Gastroesophageal sphincter (tissue), 4 donors: ENCODE results near the gene GPANK1. TPM values are rescaled to one million over a fixed set of nuclear protein-coding genes. Genes with fewer than 3 reads are reported as not detected.
"Not testable (repeated sequence)": the region's sequence is repeated elsewhere in the genome, so short reads cannot be mapped to it uniquely, and the experiment has no call there.

Experiments used
- ATAC-seq: fragments of 150-250 bp; one replicate; pipeline ENCODE4 v1.9.1; 2016; ENCODE audit warnings: mild to moderate bottlenecking, moderate library complexity
- H3K27ac ChIP-seq, 4 donors: fragments of 200-600 bp; sonication (generic) in 3 of 4; 1 replicate in 3 of 4; 2 replicates in 1 of 4; pipeline ENCODE4 v1.5.1; 2016 to 2019
- H3K27me3 ChIP-seq: fragments of 200-600 bp; sonication (generic); one replicate; pipeline ENCODE4 v1.5.1; 2019
- H3K36me3 ChIP-seq, 2 donors: fragments of 200-600 bp; sonication (generic); one replicate each; pipeline ENCODE4 v1.5.1; 2019; ENCODE audit warnings: control low read depth in 1 of 2
- H3K4me1 ChIP-seq, 3 donors: fragments of 200-600 bp; sonication (generic); 1 replicate in 2 of 3; 2 replicates in 1 of 3; pipeline ENCODE4 v1.5.1; 2016 to 2019; ENCODE audit warnings: control low read depth in 2 of 3
- H3K4me3 ChIP-seq, 2 donors: fragments of 200-600 bp; sonication (generic); one replicate each; pipeline ENCODE4 v1.5.1; 2019; ENCODE audit warnings: mild to moderate bottlenecking in 1 of 2, moderate library complexity in 1 of 2
- H3K9me3 ChIP-seq, 3 donors: fragments of 200-600 bp; sonication (generic); one replicate each; pipeline ENCODE4 v1.5.1; 2017 to 2019; ENCODE audit warnings: control low read depth in 2 of 3
- EP300 ChIP-seq: sonication (generic); formaldehyde crosslinking; IDR thresholded peaks from one replicate; pipeline ENCODE4 v1.6.1; 2017; ENCODE audit warnings: antibody characterized with exemption, mild to moderate bottlenecking
- POLR2A ChIP-seq, 2 donors: fragments of 450-650 bp; IDR thresholded peaks; one replicate each; pipeline ENCODE4 v1.6.1; 2017; ENCODE audit warnings: antibody characterized with exemption in 2 of 2, mild to moderate bottlenecking in 2 of 2, moderate library complexity in 1 of 2
- POLR2AphosphoS5 ChIP-seq: sonication (generic); formaldehyde crosslinking; IDR thresholded peaks from one replicate; pipeline ENCODE4 v1.6.1; 2017; ENCODE audit warnings: antibody characterized with exemption
- WGBS, 2 donors: methylation state at CpG; one replicate each; pipeline ENCODE4 v1.1.5; 2018; ENCODE audit warnings: low coverage in 1 of 2; 5-methylcytosine and 5-hydroxymethylcytosine counted together
- total RNA-seq, 4 donors: library from RNA; depleted of rRNA; stranded (reverse); fragments of >200 nt; gene quantifications; one replicate each; pipeline ENCODE4 v1.1.0, GENCODE V29; 2016
- TF ChIP-seq, protein P1 (sequence below), 4 experiments: fragments of 200-600 bp in 2 of 4; fragments of 450-650 bp in 2 of 4; sonication (generic) in 1 of 4; IDR thresholded peaks; one replicate each; pipeline ENCODE4 v1.5.1; 2017 to 2019; ENCODE audit warnings: antibody characterized with exemption in 4 of 4, mild to moderate bottlenecking in 2 of 4, moderate library complexity in 2 of 4

GPANK1 gene
- total RNA-seq, 4 donors from 2014 or later = 17.1 to 22.3 (median 17.9) TPM

DNA sequence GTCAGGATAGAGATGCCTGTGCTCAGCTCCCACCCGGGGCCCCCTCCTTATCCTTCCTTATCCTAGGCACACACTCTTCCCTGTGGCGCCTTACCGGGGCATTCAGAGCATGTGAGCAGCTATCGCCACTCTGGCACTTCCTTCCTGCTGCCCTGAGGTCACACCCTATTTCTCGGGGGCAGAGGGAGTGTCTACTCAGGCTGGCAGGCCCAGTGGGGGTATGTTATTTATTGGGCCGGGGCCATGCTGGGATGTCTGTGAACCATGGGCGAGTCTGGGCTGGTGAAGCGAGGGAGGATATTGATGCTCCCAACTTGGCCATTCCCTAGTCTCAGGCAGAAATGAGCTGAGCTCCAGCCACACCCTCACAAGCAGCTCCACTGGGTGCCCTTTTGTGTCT, 46.4 kb upstream of the GPANK1 start:
- ATAC-seq = no peak
- peaks cover 8% of the 10 kb centered on the region for H3K27me3 ChIP-seq
- TF ChIP-seq POLR2AphosphoS5 (no peak), POLR2A (IDR thresholded peaks at IDR 0.05) (no peak), EP300 (no peak)
- TF ChIP-seq, protein P1, sequence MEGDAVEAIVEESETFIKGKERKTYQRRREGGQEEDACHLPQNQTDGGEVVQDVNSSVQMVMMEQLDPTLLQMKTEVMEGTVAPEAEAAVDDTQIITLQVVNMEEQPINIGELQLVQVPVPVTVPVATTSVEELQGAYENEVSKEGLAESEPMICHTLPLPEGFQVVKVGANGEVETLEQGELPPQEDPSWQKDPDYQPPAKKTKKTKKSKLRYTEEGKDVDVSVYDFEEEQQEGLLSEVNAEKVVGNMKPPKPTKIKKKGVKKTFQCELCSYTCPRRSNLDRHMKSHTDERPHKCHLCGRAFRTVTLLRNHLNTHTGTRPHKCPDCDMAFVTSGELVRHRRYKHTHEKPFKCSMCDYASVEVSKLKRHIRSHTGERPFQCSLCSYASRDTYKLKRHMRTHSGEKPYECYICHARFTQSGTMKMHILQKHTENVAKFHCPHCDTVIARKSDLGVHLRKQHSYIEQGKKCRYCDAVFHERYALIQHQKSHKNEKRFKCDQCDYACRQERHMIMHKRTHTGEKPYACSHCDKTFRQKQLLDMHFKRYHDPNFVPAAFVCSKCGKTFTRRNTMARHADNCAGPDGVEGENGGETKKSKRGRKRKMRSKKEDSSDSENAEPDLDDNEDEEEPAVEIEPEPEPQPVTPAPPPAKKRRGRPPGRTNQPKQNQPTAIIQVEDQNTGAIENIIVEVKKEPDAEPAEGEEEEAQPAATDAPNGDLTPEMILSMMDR (IDR thresholded peaks at IDR 0.05) = no peak
- 72 to 79% methylated on average over 4 of the region's 8 CpGs for WGBS, 2 donors
- H3K27ac ChIP-seq = no peak overlapping the region
- no peak overlapping the region for H3K4me3 ChIP-seq
- H3K4me1 ChIP-seq = no peaks in the 10 kb centered on the region
- H3K36me3 ChIP-seq = no peaks in the 10 kb centered on the region
- no peaks in the 10 kb centered on the region for H3K9me3 ChIP-seq

- no peaks in the 10 kb centered on the region for H3K9me3 ChIP-seq
- peaks cover 8% of the 10 kb centered on the region for H3K27me3 ChIP-seq
- H3K4me3 ChIP-seq = no peak overlapping the region
- ATAC-seq = no peak
- WGBS, 2 donors = 55 to 58% methylated on average over 1 of the region's 5 CpGs
- no peaks in the 10 kb centered on the region for H3K4me1 ChIP-seq
- TF ChIP-seq POLR2A (IDR thresholded peaks at IDR 0.05) (no peak), POLR2AphosphoS5 (no peak), EP300 (no peak)
- TF ChIP-seq, protein P1 (IDR thresholded peaks at IDR 0.05) = no peak
- no peak overlapping the region for H3K27ac ChIP-seq
- no peaks in the 10 kb centered on the region for H3K36me3 ChIP-seq
Measured at GRCh38 chr6:31710523-31711219, 45.9 kb upstream of the GPANK1 start.

GRCh38 chr6:31709157-31709556, 44.4 kb upstream of the GPANK1 start:
- not testable (repeated sequence) for H3K9me3 ChIP-seq, H3K27me3 ChIP-seq, ATAC-seq, H3K27ac ChIP-seq, H3K4me1 ChIP-seq, H3K36me3 ChIP-seq, H3K4me3 ChIP-seq
- 81% methylated on average over 5 of the region's 11 CpGs; no CpG with 5 or more reads in 1 of the 2 donors for WGBS, 2 donors

DNA sequence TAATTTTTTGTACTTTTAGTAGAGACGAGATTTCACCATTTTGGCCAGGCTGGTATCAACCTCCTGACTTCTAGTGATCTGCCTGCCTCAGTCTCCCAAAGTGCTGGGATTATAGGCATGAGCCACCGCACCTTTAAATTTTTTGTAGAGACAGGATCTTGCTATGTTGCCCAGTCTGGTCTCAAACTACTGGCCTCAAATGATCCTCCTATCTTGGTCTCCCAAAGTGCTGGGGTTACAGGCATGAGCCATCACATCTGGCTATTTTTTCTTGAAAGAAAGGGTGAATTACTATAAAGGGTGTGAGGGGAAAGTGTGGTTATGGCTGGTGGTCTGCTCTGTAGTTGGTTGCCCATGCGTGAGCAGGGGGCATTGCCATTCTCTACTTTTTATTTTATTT, 43.4 kb upstream of the GPANK1 start:
- WGBS, 2 donors = 83 to 96% methylated on average over 2 to 3 of the region's 3 CpGs
- no peak for TF ChIP-seq EP300
- no peak for TF ChIP-seq POLR2AphosphoS5
- no peak for TF ChIP-seq POLR2A (IDR thresholded peaks at IDR 0.05)
- TF ChIP-seq, protein P1 (IDR thresholded peaks at IDR 0.05) = no peak
- Histone ChIP-seq H3K36me3 (no peaks in the 10 kb centered on the region), H3K4me1 (peaks cover 0 to 7% (median 4%) of the 10 kb centered on the region in 3 donors), H3K27ac (no peak overlapping the region), H3K4me3 (no peak overlapping the region), H3K9me3 (no peaks in the 10 kb centered on the region), H3K27me3 (peaks cover 8% of the 10 kb centered on the region)
- no peak for ATAC-seq

DNA sequence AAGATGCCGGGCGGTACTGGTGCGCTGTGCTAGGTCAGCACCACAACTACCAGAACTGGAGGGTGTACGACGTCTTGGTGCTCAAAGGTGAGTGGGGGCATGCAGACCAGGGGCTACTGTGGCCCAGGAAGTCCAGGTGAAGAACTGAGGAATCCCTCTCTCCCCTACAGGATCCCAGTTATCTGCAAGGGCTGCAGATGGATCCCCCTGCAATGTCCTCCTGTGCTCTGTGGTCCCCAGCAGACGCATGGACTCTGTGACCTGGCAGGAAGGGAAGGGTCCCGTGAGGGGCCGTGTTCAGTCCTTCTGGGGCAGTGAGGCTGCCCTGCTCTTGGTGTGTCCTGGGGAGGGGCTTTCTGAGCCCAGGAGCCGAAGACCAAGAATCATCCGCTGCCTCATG, 42.9 kb upstream of the GPANK1 start:
- H3K27me3 ChIP-seq = peaks cover 8% of the 10 kb centered on the region
- 100% methylated on average over 1 to 2 of the region's 10 CpGs for WGBS, 2 donors
- TF ChIP-seq POLR2A (IDR thresholded peaks at IDR 0.05) = no peak
- TF ChIP-seq POLR2AphosphoS5 = no peak
- TF ChIP-seq EP300 = no peak
- TF ChIP-seq, protein P1 (IDR thresholded peaks at IDR 0.05) = no peak
- peaks cover 0 to 7% (median 4%) of the 10 kb centered on the region in 3 donors for H3K4me1 ChIP-seq
- no peak for ATAC-seq
- no peak overlapping the region for H3K27ac ChIP-seq
- no peak overlapping the region for H3K4me3 ChIP-seq
- no peaks in the 10 kb centered on the region for H3K9me3 ChIP-seq
- no peaks in the 10 kb centered on the region for H3K36me3 ChIP-seq
